Measurements from ENCODE around the gene MRPL49. TPM values are rescaled to one million over a fixed set of nuclear protein-coding genes. Genes with fewer than 3 reads are reported as not detected.

Gene MRPL49
- total and polyA plus RNA-seq, 2 of the 13 experiments (the other 11 are each of a cell fraction or from before 2014, with no cell fraction given), result 39.2 to 53.3 TPM

DNA sequence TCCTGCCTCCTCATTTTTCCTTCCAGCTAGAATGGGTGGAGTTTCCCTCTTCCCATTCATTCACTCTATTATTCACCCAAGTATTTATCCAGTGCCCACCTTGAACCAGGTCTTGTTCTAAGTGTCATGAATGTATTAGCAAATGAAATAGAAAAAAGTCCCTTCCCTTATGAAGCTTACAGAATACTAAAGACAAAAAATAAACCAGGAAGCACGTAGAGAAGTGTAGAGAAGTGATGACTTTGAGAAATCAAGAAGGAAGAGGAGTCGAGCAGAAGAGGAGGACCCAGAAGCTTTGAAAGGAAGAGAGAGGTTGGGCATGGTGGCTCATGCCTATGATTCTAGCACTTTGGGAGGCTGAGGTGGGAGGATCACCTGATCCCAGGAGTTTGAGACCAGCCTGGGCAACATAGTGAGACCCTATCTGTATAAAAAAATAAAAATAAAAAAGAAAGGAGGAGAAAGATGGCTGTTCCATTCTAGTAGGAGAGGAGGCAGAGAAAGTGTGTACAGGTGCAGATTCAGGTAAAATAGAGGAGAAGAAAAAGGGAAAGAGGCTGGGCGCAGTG lies 29.3 kb downstream of the MRPL49 start:
- no peaks in the 10 kb centered on the region for H3K36me3 ChIP-seq (replicated peaks in 1 of 2; ENCODE audit: control insufficient read depth in 1 of 2, insufficient read depth in 2 of 2, low read length in 2 of 2)
- H3K79me2 ChIP-seq (ENCODE audit: insufficient read depth, low read length), result no peaks in the 10 kb centered on the region
- in situ Hi-C loops (cut with HindIII; ENCODE audit: extremely low pct_ligation_motif_present, low pct_unique_long_range_greater_than_20kb) (no loop called here), intact Hi-C loops (cut with micrococcal nuclease; ENCODE audit: unreplicated experiment) (no loop called here)
- H3K4me3 ChIP-seq (replicated peaks in 1 of 3; ENCODE audit: insufficient read depth in 1 of 3, low read depth in 2 of 3, low read length in 3 of 3), result no peak overlapping the region
- peak overlapping the region; percentile 85; the same call in 1 of the 2 replicates for H3K4me2 ChIP-seq (ENCODE audit: low read depth, low read length)
- CTCF ChIA-PET (ENCODE audit: low intra/inter-chr PET ratio, low total read pairs), result no interaction called here
- 37% methylated on average over 3 of the region's 3 CpGs for WGBS (ENCODE audit: low lambda C conversion rate)
- DNase-seq (ENCODE audit: low spot score) (no peak), FAIRE-seq (no peak), ATAC-seq (no peak)
- TF ChIP-seq MAF1 (CRISPR knock-in tag; IDR thresholded peaks at IDR 0.05; ENCODE audit: borderline replicate concordance) (no peak), ZNF556 (CRISPR knock-in tag; IDR thresholded peaks at IDR 0.05; ENCODE audit: borderline replicate concordance) (no peak), ARNTL (CRISPR knock-in tag; IDR thresholded peaks at IDR 0.05) (no peak), MED13 (CRISPR knock-in tag; IDR thresholded peaks at IDR 0.05) (no peak), SETDB1 (CRISPR knock-in tag; IDR thresholded peaks at IDR 0.05; ENCODE audit: borderline replicate concordance) (no peak), SNAPC2 (CRISPR knock-in tag; IDR thresholded peaks at IDR 0.05) (no peak), ZNF746 (CRISPR knock-in tag; IDR thresholded peaks at IDR 0.05) (no peak), ZNF367 (CRISPR knock-in tag; IDR thresholded peaks at IDR 0.05; ENCODE audit: borderline replicate concordance) (no peak), ZNF335 (CRISPR knock-in tag; IDR thresholded peaks at IDR 0.05) (no peak), HHEX (CRISPR knock-in tag; IDR thresholded peaks at IDR 0.05) (no peak), ONECUT2 (CRISPR knock-in tag; IDR thresholded peaks at IDR 0.05) (no peak), ZZZ3 (CRISPR knock-in tag; IDR thresholded peaks at IDR 0.05; ENCODE audit: borderline replicate concordance) (no peak), ZNF788 (CRISPR knock-in tag; IDR thresholded peaks at IDR 0.05; ENCODE audit: borderline replicate concordance) (no peak), GATAD2A (CRISPR knock-in tag; IDR thresholded peaks at IDR 0.05) (no peak)
- TF ChIP-seq, protein P1, sequence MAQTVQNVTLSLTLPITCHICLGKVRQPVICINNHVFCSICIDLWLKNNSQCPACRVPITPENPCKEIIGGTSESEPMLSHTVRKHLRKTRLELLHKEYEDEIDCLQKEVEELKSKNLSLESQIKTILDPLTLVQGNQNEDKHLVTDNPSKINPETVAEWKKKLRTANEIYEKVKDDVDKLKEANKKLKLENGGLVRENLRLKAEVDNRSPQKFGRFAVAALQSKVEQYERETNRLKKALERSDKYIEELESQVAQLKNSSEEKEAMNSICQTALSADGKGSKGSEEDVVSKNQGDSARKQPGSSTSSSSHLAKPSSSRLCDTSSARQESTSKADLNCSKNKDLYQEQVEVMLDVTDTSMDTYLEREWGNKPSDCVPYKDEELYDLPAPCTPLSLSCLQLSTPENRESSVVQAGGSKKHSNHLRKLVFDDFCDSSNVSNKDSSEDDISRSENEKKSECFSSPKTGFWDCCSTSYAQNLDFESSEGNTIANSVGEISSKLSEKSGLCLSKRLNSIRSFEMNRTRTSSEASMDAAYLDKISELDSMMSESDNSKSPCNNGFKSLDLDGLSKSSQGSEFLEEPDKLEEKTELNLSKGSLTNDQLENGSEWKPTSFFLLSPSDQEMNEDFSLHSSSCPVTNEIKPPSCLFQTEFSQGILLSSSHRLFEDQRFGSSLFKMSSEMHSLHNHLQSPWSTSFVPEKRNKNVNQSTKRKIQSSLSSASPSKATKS (CRISPR knock-in tag; IDR thresholded peaks at IDR 0.05), result no peak
- TF ChIP-seq, protein P2, sequence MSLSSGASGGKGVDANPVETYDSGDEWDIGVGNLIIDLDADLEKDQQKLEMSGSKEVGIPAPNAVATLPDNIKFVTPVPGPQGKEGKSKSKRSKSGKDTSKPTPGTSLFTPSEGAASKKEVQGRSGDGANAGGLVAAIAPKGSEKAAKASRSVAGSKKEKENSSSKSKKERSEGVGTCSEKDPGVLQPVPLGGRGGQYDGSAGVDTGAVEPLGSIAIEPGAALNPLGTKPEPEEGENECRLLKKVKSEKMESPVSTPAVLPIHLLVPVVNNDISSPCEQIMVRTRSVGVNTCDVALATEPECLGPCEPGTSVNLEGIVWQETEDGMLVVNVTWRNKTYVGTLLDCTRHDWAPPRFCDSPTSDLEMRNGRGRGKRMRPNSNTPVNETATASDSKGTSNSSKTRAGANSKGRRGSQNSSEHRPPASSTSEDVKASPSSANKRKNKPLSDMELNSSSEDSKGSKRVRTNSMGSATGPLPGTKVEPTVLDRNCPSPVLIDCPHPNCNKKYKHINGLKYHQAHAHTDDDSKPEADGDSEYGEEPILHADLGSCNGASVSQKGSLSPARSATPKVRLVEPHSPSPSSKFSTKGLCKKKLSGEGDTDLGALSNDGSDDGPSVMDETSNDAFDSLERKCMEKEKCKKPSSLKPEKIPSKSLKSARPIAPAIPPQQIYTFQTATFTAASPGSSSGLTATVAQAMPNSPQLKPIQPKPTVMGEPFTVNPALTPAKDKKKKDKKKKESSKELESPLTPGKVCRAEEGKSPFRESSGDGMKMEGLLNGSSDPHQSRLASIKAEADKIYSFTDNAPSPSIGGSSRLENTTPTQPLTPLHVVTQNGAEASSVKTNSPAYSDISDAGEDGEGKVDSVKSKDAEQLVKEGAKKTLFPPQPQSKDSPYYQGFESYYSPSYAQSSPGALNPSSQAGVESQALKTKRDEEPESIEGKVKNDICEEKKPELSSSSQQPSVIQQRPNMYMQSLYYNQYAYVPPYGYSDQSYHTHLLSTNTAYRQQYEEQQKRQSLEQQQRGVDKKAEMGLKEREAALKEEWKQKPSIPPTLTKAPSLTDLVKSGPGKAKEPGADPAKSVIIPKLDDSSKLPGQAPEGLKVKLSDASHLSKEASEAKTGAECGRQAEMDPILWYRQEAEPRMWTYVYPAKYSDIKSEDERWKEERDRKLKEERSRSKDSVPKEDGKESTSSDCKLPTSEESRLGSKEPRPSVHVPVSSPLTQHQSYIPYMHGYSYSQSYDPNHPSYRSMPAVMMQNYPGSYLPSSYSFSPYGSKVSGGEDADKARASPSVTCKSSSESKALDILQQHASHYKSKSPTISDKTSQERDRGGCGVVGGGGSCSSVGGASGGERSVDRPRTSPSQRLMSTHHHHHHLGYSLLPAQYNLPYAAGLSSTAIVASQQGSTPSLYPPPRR (CRISPR knock-in tag; IDR thresholded peaks at IDR 0.05; ENCODE audit: borderline replicate concordance), result no peak
- peaks cover 36% of the 10 kb centered on the region for H3K4me1 ChIP-seq (ENCODE audit: insufficient read depth, low read length)
- POLR2A ChIA-PET, result interaction anchor here (3.0 kb wide), 1 partner anchor 17 kb away, joined by 12 read pairs; the partner anchor contains the start of gene SYVN1
- no peak overlapping the region for H3K9ac ChIP-seq (ENCODE audit: insufficient read depth, low read depth, low read length)
- no peaks in the 10 kb centered on the region for H3K27me3 ChIP-seq (ENCODE audit: control insufficient read depth in 1 of 2, insufficient read depth in 2 of 2, low read length in 2 of 2)
- H4K20me1 ChIP-seq (ENCODE audit: insufficient read depth, low read length), result no peaks in the 10 kb centered on the region
- peaks cover 5% of the 10 kb centered on the region; the same call in 1 of the 2 replicates for H3K9me3 ChIP-seq (ENCODE audit: low read length)
- no peak overlapping the region for H2AFZ ChIP-seq (ENCODE audit: low read length)
- H3K27ac ChIP-seq (ENCODE audit: extremely low read length, insufficient read depth, low read length), result no peak overlapping the region
- no TSS peak for BruUV-seq (replicated peaks)

All from HepG2 (cell line).